Subcutaneous abdominal adipose tissue (tissue), 5 donors: ENCODE results near the gene TEX36.
"Not testable (repeated sequence)": the region's sequence is repeated elsewhere in the genome, so short reads cannot be mapped to it uniquely, and the experiment has no call there.

Experiments
- H3K27ac ChIP-seq: one replicate; pipeline ENCODE4 v1.7.0; 2013; ENCODE audit warnings: low read depth, mild to moderate bottlenecking, inconsistent platforms, low read length, moderate library complexity
- H3K27me3 ChIP-seq, 5 donors: one replicate each; pipeline ENCODE4 v1.7.0; 2013; ENCODE audit warnings: low read length in 5 of 5, inconsistent platforms in 1 of 5; ENCODE audit not compliant: control insufficient read depth in 5 of 5, insufficient read depth in 4 of 5
- H3K36me3 ChIP-seq, 5 donors: one replicate each; pipeline ENCODE4 v1.7.0; 2013; ENCODE audit warnings: low read length in 5 of 5; ENCODE audit not compliant: control insufficient read depth in 5 of 5, insufficient read depth in 5 of 5
- H3K4me1 ChIP-seq, 5 donors: one replicate each; pipeline ENCODE4 v1.7.0; 2013; ENCODE audit warnings: low read length in 5 of 5, mild to moderate bottlenecking in 3 of 5, moderate library complexity in 1 of 5; ENCODE audit not compliant: control insufficient read depth in 5 of 5, insufficient read depth in 5 of 5
- H3K4me3 ChIP-seq, 5 donors: one replicate each; pipeline ENCODE4 v1.7.0; 2013; ENCODE audit warnings: low read length in 5 of 5, low read depth in 1 of 5
- H3K9ac ChIP-seq, 5 donors: one replicate each; pipeline ENCODE4 v1.7.0; 2013; ENCODE audit warnings: low read length in 5 of 5, mild to moderate bottlenecking in 4 of 5, moderate library complexity in 3 of 5
- H3K9me3 ChIP-seq, 5 donors: one replicate each; pipeline ENCODE4 v1.7.0; 2013; ENCODE audit warnings: low read length in 5 of 5; ENCODE audit not compliant: control insufficient read depth in 5 of 5
- donor health status: healthy.
- donor health status: healthy.
- donor health status: healthy.
- donor health status: healthy.
- donor health status: healthy.

Gene TEX36

GRCh38 chr10:125709553-125710474 lies 26.9 kb upstream of the TEX36 start:
- Histone ChIP-seq H3K27ac (no peak overlapping the region), H3K4me3 (peak overlapping the region in 1 of 5 donors; percentile 11)

GRCh38 chr10:125708971-125709503 lies 26.1 kb upstream of the TEX36 start:
- Histone ChIP-seq H3K36me3 (peaks cover 0 to 4% (median 3%) of the 10 kb centered on the region in 5 donors), H3K27me3 (no peaks in the 10 kb centered on the region), H3K4me3 (no peak overlapping the region), H3K4me1 (peaks cover 0 to 6% (median 0%) of the 10 kb centered on the region in 5 donors), H3K9me3 (peaks cover 0 to 14% (median 7%) of the 10 kb centered on the region in 5 donors), H3K9ac (no peak overlapping the region), H3K27ac (no peak overlapping the region)

More at GRCh38 chr10:125709553-125710474, 26.9 kb upstream of the TEX36 start:
- Histone ChIP-seq H3K4me1 (peaks cover 0 to 6% (median 0%) of the 10 kb centered on the region in 5 donors), H3K27me3 (no peaks in the 10 kb centered on the region), H3K9me3 (peaks cover 0 to 14% (median 7%) of the 10 kb centered on the region in 5 donors), H3K9ac (peak overlapping the region in 1 of 5 donors; percentile 32), H3K36me3 (peaks cover 0 to 4% (median 3%) of the 10 kb centered on the region in 5 donors)

- H3K9ac ChIP-seq: no peak overlapping the region
- H3K4me1 ChIP-seq: peaks cover 0 to 6% (median 0%) of the 10 kb centered on the region in 5 donors
- no peak overlapping the region for H3K27ac ChIP-seq
- H3K36me3 ChIP-seq: peaks cover 0 to 4% (median 3%) of the 10 kb centered on the region in 5 donors
- no peak overlapping the region for H3K4me3 ChIP-seq
- H3K27me3 ChIP-seq: no peaks in the 10 kb centered on the region
- peaks cover 0 to 10% (median 5%) of the 10 kb centered on the region in 5 donors for H3K9me3 ChIP-seq
Observed at GRCh38 chr10:125707541-125708468, 24.8 kb upstream of the TEX36 start.

GRCh38 chr10:125700355-125700911 lies 17.5 kb upstream of the TEX36 start:
- H3K27ac ChIP-seq: no peak overlapping the region
- no peaks in the 10 kb centered on the region for H3K4me1 ChIP-seq
- peak overlapping the region in 2 of 5 donors; percentile 35 to 36 for H3K9ac ChIP-seq
- H3K27me3 ChIP-seq: no peaks in the 10 kb centered on the region
- no peak overlapping the region for H3K4me3 ChIP-seq
- no peaks in the 10 kb centered on the region for H3K36me3 ChIP-seq
- H3K9me3 ChIP-seq: no peaks in the 10 kb centered on the region

GRCh38 chr10:125699562-125700143 lies 16.7 kb upstream of the TEX36 start:
- Histone ChIP-seq H3K36me3 (no peaks in the 10 kb centered on the region), H3K9me3 (no peaks in the 10 kb centered on the region), H3K27ac (no peak overlapping the region), H3K4me3 (no peak overlapping the region), H3K27me3 (no peaks in the 10 kb centered on the region), H3K9ac (peak overlapping the region in 2 of 5 donors; percentile 24 to 35), H3K4me1 (no peaks in the 10 kb centered on the region)

GRCh38 chr10:125698481-125698998 lies 15.6 kb upstream of the TEX36 start:
- Histone ChIP-seq H3K9me3 (no peaks in the 10 kb centered on the region), H3K4me1 (no peaks in the 10 kb centered on the region), H3K36me3 (no peaks in the 10 kb centered on the region), H3K9ac (no peak overlapping the region), H3K27me3 (no peaks in the 10 kb centered on the region), H3K4me3 (no peak overlapping the region), H3K27ac (no peak overlapping the region)

- H3K36me3 ChIP-seq, H3K27ac ChIP-seq, H3K4me1 ChIP-seq, H3K27me3 ChIP-seq, H3K9ac ChIP-seq, H3K4me3 ChIP-seq, H3K9me3 ChIP-seq: not testable (repeated sequence)
Observed at GRCh38 chr10:125696884-125697283, 13.9 kb upstream of the TEX36 start.

GRCh38 chr10:125694883-125695282 lies 11.9 kb upstream of the TEX36 start:
- Histone ChIP-seq H3K27me3 (peaks cover 0 to 6% (median 0%) of the 10 kb centered on the region in 5 donors), H3K36me3 (no peaks in the 10 kb centered on the region), H3K27ac (no peak overlapping the region), H3K4me1 (no peaks in the 10 kb centered on the region), H3K4me3 (no peak overlapping the region), H3K9ac (no peak overlapping the region), H3K9me3 (no peaks in the 10 kb centered on the region)

GRCh38 chr10:125693524-125693847 lies 10.5 kb upstream of the TEX36 start:
- Histone ChIP-seq H3K36me3 (no peaks in the 10 kb centered on the region), H3K4me3 (no peak overlapping the region), H3K27ac (no peak overlapping the region), H3K9ac (no peak overlapping the region), H3K9me3 (no peaks in the 10 kb centered on the region), H3K4me1 (no peaks in the 10 kb centered on the region), H3K27me3 (peaks cover 0 to 6% (median 0%) of the 10 kb centered on the region in 5 donors)
